Gastrocnemius medialis (tissue), 4 donors: ENCODE measurements around the gene HOXA5. TPM values are rescaled to one million over a fixed set of nuclear protein-coding genes. Genes with fewer than 3 reads are reported as not detected.

ENCODE experiments used
- ATAC-seq, 2 donors: fragments of 150-250 bp; one replicate each; pipeline ENCODE4 v1.9.1; 2016
- DNase-seq, 2 donors: peaks; one replicate each; pipeline ENCODE4 v3.0.0-alpha.2; 2019
- H3K27ac ChIP-seq, 4 donors: fragments of 200-600 bp; sonication (generic); 1 replicate in 1 of 4; 2 replicates in 3 of 4; pipeline ENCODE4 v1.5.1; 2016 to 2018; ENCODE audit warnings: mild to moderate bottlenecking in 2 of 4, moderate library complexity in 1 of 4
- H3K27me3 ChIP-seq, 3 donors: fragments of 200-600 bp; sonication (generic) in 2 of 3; 1 replicate in 1 of 3; 2 replicates in 2 of 3; pipeline versions ENCODE4 v1.5.1 to v1.6.0; 2016 to 2019; ENCODE audit warnings: mild to moderate bottlenecking in 1 of 3, moderate library complexity in 1 of 3
- H3K36me3 ChIP-seq, 2 donors: fragments of 200-600 bp; sonication (generic) in 1 of 2; one replicate each; pipeline ENCODE4 v1.5.1; 2017 to 2018
- H3K4me1 ChIP-seq, 2 donors: fragments of 200-600 bp; sonication (generic) in 1 of 2; one replicate each; pipeline ENCODE4 v1.5.1; 2016 to 2017; ENCODE audit warnings: mild to moderate bottlenecking in 2 of 2
- H3K4me3 ChIP-seq, 4 donors: fragments of 200-600 bp; sonication (generic) in 3 of 4; 1 replicate in 1 of 4; 2 replicates in 3 of 4; pipeline ENCODE4 v1.5.1; 2016 to 2019; ENCODE audit warnings: mild to moderate bottlenecking in 2 of 4
- H3K9me3 ChIP-seq, 3 donors: fragments of 200-600 bp; sonication (generic) in 2 of 3; 1 replicate in 1 of 3; 2 replicates in 2 of 3; pipeline ENCODE4 v1.5.1; 2016 to 2019
- CTCF ChIP-seq, 5 experiments: fragments of 450-650 bp in 3 of 5; fragments of 200-600 bp in 2 of 5; sonication (generic) in 2 of 5; IDR thresholded peaks in 4 of 5; conservative IDR thresholded peaks in 1 of 5; 1 replicate in 4 of 5; 2 replicates in 1 of 5; pipeline ENCODE4 v1.5.1; 2016 to 2019; ENCODE audit warnings: antibody characterized with exemption in 5 of 5, mild to moderate bottlenecking in 3 of 5, moderate library complexity in 3 of 5
- POLR2A ChIP-seq, 2 donors: fragments of 450-650 bp; IDR thresholded peaks; one replicate each; pipeline ENCODE4 v1.6.1; 2017; ENCODE audit warnings: antibody characterized with exemption in 2 of 2, mild to moderate bottlenecking in 2 of 2, moderate library complexity in 2 of 2
- in situ Hi-C, 4 donors: fragments of 200-750 bp; cut with MboI; loops; one replicate each; pipeline versions ENCODE4 v1.15.0 to v1.8.0; 2017; ENCODE audit warnings: low sequenced_read_pairs in 4 of 4
- intact Hi-C: fragments of 100-400 bp; cut with DNase I; formaldehyde crosslinking; loops from one replicate; pipeline ENCODE4 v1.15.1; 2023; ENCODE audit warnings: low total_unique reads
- total RNA-seq, 4 donors: library from RNA; depleted of rRNA; stranded (reverse); fragments of >200 nt; gene quantifications; one replicate each; pipeline versions ENCODE4 v1.1.0 to v1.2.3, GENCODE V29; 2016

Gene HOXA5
- total RNA-seq, 4 donors from 2014 or later: 2.7 to 7.1 (median 7.0) TPM

GRCh38 chr7:27156916-27157701 is 13.6 kb upstream of the HOXA5 start:
- H3K9me3 ChIP-seq: no peaks in the 10 kb centered on the region
- no peaks in the 10 kb centered on the region for H3K36me3 ChIP-seq
- H3K4me3 ChIP-seq: peak overlapping the region; percentile 63 to 96 (median 81)
- DNase-seq (peak in 1 of 2 donors; percentile 15), ATAC-seq (no peak)
- H3K27ac ChIP-seq: peak overlapping the region; percentile 83 to 97 (median 90)
- H3K27me3 ChIP-seq: no peaks in the 10 kb centered on the region
- in situ Hi-C loops: loop anchor here in 2 of 4 donors (10.0 to 25.0 kb wide), 3 partner anchors 782 to 945 kb away; partner anchors contain the start of genes CBX3 (in 1 of the 2) and HNRNPA2B1 (in 1 of the 2)
- H3K4me1 ChIP-seq: peaks cover 13 to 26% of the 10 kb centered on the region in 2 donors
- TF ChIP-seq CTCF (IDR thresholded peaks at IDR 0.05 in 4 of 5, conservative IDR thresholded peaks at IDR 0.05 in 1 of 5): no peak
- TF ChIP-seq POLR2A (IDR thresholded peaks at IDR 0.05): no peak
- intact Hi-C loops: loop anchor here (1.0 kb wide), 1 partner anchor 8 kb away; the partner anchor contains the start of gene HOXA9

GRCh38 chr7:27156508-27156898 is 13.0 kb upstream of the HOXA5 start, which contains the start of gene HOXA7:
Gene HOXA7, minus strand, starts transcription at chr7:27156675. Its CDS starts 130 bp downstream, at chr7:27156545.
- peak within 1 kb of the TSS; percentile 83 to 97 (median 90) for H3K27ac ChIP-seq
- H3K9me3 ChIP-seq: no peaks in the 10 kb centered on the region
- H3K27me3 ChIP-seq: no peaks in the 10 kb centered on the region
- no peaks in the 10 kb centered on the region for H3K36me3 ChIP-seq
- in situ Hi-C loops (loop anchor here in 2 of 4 donors (10.0 to 25.0 kb wide), 3 partner anchors 782 to 944 kb away; partner anchors contain the start of genes CBX3 (in 1 of the 2) and HNRNPA2B1 (in 1 of the 2)), intact Hi-C loops (loop anchor here (1.0 kb wide), 1 partner anchor 9 kb away; the partner anchor contains the start of gene HOXA9)
- DNase-seq (peak; percentile 74 to 86), ATAC-seq (peak; percentile 68 to 72)
- H3K4me1 ChIP-seq: peaks cover 17 to 28% of the 10 kb centered on the region in 2 donors
- peak within 1 kb of the TSS; percentile 63 to 96 (median 81) for H3K4me3 ChIP-seq
- peak; percentile 6 to 12 for TF ChIP-seq POLR2A (IDR thresholded peaks at IDR 0.05)
- no peak for TF ChIP-seq CTCF (IDR thresholded peaks at IDR 0.05 in 4 of 5, conservative IDR thresholded peaks at IDR 0.05 in 1 of 5)

- no peaks in the 10 kb centered on the region for H3K27me3 ChIP-seq
- intact Hi-C loops: loop anchor here (1.0 kb wide), 1 partner anchor 9 kb away; the partner anchor contains the start of gene HOXA9
- peak in 1 of 2 donors; percentile 45 for DNase-seq
Measured at GRCh38 chr7:27155816-27156507, 12.5 kb upstream of the HOXA5 start.

More at GRCh38 chr7:27155816-27156507, 12.5 kb upstream of the HOXA5 start:
- Histone ChIP-seq H3K4me1 (peaks cover 22 to 27% of the 10 kb centered on the region in 2 donors), H3K9me3 (no peaks in the 10 kb centered on the region), H3K4me3 (peak overlapping the region; percentile 63 to 96 (median 81)), H3K27ac (peak overlapping the region; percentile 83 to 97 (median 90)), H3K36me3 (no peaks in the 10 kb centered on the region)
- ATAC-seq: peak; percentile 47 to 49
- TF ChIP-seq POLR2A (IDR thresholded peaks at IDR 0.05): peak; percentile 13 to 51
- peak in 1 of 5 experiments; percentile 32 for TF ChIP-seq CTCF (IDR thresholded peaks at IDR 0.05 in 4 of 5, conservative IDR thresholded peaks at IDR 0.05 in 1 of 5)
- in situ Hi-C loops: loop anchor here in 2 of 4 donors (10.0 to 25.0 kb wide), 3 partner anchors 781 to 944 kb away; partner anchors contain the start of genes CBX3 (in 1 of the 2) and HNRNPA2B1 (in 1 of the 2)
